Measurements from ENCODE around the gene DLG4.
"Not testable (repeated sequence)": the region's sequence is repeated elsewhere in the genome, so short reads cannot be mapped to it uniquely, and the experiment has no call there.

Gene DLG4

DNA sequence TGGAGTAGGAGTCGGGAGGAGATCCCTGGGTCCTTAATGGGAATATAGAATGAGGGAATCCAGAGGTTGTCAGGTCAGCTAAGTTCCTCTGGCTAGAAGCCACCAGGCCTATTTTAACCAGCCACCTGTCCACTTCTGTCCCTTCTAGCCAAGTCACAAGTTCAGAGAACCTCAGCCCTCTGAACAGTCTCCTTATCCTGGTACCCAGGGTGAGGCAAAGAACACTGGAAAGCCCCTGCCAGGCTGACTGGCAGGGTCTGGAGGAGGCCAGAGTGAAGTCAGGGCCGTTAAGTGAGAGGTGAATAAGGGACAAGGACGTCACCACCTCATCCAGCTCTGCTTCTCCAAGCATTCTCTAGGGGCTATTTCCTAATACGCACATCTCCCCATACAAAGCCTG, 29.2 kb upstream of the DLG4 start:
- DNase-seq = no peak

DNA sequence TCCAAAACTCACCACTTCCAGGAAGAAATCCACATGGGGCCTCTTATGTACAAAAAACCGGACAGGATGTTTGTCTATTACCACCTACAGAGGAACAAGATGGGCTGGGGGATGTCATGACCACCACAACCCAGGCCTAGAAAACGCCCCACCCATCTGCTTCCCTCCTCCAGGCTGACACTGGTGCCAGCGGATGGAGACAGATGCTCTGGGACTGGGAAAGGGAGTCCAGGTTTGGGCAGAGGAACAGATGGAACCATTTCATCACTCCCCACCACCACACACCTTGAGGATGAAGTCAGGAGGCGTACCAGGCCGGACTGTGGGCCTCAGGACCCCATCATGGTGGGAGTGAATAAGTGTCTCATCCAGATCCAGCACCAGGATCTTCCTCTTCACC, 27.1 kb upstream of the DLG4 start:
- no peak for DNase-seq

DNA sequence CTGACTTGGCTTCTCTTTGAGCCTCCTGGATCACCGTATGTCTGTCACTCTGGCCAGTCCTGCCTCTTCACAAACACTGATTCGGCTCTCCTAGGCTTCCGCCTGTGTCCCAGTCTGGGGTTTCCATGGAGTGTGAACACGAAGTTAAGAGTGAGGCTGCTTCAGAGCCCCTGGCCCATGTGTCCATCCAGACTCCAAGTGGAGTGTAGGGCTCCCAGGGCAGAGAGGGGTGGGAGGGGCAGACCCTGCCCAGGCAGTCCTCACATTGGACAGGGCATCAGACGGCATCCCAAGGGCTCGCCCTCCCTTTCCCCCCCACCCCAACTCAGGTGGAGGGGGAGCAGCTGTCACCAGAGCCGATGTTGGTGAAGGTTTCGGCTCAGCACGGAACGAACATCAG, 24.2 kb upstream of the DLG4 start:
- DNase-seq = not testable (repeated sequence)

DNA sequence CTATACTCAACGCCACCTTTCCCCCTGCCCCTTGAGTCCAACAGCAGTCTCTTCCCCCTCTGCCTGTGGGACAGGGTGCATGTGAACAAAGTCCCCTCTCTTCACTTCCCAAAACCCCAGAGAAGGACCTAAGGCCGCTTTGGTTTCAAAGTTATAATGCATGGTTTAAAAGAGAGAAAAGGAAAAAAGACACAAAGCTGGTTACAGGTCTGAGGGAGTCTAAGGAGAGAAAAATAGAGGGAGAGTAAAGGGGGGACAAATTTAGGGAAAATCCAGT, 23.8 kb upstream of the DLG4 start:
- no peak for DNase-seq

DNA sequence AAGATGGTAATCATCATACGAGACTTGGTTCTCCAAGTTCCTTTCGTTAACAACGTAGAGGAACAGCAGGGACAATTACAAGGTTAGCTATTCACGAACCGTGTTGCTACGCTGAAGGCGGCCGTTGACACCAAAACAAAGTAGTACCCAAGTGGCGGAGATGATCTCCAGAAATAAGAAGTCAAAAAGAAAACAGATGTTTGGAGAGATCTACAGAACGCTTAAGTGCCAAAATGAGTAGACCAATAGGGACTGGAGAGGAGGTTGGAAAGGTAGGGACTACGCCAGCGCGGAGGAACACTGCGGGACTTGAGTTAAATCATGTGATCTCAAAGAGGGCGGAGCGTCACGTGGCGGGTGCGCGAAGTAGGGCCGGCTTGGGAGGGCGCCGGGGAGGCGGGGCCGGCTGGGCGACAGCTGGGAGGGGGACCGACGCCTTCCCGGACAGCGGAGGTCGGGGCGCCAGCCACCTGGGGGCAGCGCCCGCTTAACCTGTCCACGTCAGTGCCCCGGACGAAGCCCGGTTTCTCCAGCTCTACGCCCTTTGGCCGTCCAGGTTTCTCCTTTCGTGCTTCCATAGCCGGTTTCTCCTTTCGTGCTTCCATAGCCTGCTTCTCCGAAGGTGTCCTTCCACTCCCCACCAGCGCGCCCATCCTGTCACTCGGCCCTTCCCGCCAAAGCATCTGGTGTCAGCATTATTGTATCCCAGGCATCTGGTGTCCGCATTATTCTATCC, 23.2 kb upstream of the DLG4 start:
- peak; percentile 81 for DNase-seq

DNA sequence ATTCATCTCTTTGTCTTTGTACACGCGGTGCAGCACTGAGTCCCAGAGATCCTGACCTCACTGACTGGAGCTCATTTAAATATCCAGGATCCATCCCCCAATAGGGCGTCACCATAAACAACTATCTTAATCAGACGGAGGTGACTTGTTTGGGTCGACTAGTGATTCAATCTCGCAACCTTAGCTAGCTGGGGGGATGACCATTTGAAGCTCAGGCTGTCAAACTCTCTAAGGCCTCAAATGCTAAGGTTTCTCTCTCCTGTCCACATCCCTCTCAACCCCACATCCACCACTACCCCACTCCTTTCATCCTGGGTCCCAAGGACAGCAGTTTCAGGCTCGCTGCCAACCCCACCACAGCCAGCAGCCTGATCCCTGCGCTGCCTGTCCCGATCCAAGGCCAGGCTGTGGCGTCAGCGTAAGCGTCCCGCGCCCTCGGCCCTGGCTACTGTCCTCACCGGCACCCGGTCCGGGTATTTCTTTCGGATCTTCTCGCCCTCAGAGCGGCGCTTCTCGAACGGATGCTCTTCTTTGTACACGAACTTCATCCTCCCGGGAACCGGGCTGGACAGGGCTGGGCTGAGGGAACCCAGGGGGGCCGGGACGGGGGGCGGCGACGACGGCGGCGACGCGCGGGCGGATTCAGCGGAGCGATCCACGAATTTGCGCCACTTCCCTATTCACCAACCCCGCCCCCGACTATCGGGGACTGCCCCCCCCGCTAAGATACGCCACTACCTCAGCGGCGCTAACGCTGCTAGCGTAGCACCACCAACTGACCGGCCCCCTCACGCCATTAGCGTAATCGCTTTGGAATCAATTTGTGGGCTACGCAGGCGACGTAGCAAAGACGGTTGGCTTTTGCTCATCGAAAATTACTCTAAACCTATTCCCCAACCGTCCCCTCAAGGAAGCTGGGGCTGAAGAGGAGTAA, 22.4 kb upstream of the DLG4 start, which contains the start of gene GABARAP:
Gene GABARAP, minus strand, starts transcription at position 667 of the 934 bp plus-strand sequence. Its CDS starts 119 bp downstream, at position 548.
- DNase-seq = peak; percentile 63

DNA sequence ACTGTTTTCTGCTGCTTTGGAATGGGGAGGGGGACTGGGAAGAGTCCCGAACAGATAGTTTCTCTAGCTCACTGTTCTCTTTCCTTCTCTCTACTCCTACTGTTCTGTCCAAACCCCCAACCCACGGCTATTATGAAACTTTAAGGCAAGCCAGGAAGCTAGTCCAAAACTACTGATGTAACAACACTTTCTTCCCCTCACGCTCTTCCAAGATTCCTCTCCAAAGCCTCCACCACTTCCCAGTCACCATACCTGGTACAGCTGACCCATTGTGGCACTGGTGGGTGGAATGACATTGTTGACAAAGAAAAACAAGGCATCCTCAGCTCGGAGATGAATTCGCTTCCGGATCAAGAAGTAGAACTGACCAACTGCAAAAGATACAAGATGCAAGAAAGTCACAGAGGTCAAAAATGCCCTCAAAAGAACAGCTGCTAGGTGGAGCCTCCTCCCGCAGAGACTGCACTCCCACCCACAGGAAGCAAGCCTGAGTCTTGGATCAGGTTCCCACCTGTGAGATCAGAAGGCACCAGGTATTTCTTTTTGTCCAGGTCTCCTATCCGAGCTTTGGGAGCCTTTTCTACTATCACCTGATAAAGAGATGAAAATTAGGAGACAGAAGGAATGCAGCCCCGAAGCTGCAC, 21.6 kb upstream of the DLG4 start:
- no peak for DNase-seq

DNA sequence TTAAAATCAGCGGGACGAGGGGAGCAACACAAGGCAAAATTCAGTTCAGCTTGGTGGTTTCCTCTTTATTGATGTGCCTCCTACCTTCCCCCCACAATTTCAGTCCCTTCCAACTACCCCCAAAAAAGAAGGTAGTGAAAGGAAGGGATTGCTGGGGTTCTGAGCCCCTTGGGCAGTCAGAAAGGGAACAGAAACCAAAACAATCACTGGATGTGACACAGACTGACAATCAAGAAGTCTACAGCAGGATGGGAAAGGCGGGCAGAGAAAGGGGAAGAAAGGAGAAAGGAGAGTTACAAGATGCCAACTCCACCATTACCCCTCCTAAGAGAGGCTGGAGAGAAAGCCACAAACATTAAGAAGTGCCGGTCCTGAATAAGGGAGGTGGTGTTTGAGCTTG, 20.7 kb upstream of the DLG4 start:
- DNase-seq = no peak

DNA sequence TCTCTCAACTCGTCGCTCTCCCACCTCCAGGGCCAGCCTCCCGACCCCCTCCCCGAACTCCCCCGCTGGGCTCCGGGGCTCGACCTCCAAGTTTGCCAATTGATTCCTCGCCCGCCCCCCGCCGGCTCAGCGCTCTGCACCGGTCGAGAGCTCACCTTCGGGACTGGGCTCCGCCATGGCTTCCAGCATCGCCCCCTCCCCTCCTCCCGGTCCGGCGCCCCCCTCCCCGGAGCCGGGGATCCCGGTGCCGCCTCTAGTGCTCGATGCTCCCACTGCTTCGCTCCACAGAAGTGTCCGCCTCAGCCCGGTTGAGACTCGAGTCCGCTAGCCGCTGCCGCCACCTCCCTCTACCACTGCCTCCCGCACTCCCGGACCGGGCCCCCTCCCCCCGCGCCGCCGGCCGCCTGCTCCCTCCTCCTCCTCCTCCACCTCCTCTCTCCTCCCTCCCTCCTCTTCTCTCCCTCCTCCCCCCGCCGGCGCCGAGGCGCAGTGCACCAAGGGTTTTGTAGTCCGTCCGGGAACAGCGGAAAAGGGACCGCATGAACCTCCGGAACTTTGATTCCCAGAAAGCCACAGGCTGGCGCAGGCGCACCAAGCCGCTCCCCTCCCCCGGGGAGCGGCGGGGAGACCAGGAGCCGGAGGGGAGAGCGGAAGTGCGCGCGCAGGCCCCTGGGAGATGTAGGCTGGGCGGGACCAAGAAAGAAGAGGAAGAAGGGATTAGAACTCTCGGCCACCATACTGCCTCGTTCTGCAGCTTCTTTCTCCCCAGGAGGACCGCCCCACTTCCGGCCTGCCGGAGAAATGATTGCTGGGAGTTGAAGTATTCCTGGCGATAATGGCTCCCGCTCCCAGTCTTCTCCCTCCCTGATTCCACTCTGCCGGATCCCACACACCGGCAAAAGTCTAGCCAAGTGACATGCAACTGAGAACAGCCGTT, 19.7 kb upstream of the DLG4 start, which contains the start of gene PHF23:
Gene PHF23, minus strand, starts transcription at position 367 of the 937 bp plus-strand sequence. Its CDS starts 178 bp downstream, at position 189.
- peak; percentile 97 for DNase-seq

DNA sequence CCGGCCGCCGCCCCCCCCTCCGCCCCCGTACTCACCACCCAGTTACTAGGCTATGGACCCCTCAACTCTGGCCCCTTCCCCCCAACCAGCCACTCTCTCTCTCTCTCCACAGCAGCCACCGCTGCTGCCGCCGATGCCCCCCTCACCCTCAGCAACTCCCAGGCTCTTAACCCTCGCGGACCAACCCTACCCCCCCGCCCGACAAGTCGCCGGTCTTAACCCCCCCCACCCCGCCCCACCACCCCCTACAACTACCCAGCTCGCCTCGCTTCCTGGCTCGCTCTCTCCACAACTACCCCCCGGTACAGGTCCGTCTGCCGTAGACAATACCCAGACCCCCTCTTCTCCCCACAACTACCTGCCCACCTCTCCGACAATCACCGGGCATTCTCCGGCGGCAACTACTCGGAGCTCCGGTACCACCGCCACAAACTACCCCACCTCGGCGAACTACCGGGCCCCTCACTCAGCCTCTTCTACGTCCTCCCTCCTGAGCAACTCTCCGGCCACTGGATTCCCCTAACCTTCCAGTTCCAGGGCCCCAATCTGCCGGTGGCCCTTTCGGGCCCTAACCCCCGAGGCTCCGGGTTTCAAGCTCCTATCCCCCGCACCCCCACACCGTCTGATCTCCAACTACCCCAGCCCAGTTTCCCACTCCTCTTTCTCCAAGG, 18.9 kb upstream of the DLG4 start:
- DNase-seq = no peak

DNA sequence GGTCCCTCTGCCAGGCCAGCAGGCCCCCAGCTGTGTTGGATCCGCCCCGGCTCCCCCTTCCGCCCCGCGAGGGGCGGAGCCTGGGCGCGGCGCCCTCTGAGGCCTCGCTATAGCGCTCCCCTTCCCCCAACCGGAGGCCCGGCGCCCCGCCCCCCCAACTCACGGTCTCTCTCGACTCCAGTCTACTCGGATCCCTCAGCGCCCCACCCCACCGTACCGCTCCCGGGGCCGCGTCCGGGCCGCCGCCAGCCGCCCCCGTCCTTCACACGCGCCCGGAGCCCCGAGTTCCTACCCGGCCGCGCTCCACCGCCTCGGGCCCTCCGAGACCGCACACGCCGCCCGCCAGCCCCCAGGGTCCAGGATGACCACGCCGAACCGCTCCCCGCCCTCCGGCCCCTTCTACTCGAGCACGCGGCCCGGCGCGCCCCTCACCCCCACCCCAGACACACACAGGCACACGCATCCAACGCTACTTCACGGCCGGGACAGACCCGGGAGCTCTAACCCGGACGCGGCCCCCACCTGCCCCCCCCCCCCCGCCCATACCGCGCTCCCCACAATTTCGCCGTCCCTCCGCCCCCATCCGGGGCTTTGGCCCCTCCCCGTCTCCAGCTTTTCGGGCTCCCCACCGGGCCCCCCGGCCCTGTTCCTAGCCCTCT, 18.3 kb upstream of the DLG4 start:
- DNase-seq = no peak

DNA sequence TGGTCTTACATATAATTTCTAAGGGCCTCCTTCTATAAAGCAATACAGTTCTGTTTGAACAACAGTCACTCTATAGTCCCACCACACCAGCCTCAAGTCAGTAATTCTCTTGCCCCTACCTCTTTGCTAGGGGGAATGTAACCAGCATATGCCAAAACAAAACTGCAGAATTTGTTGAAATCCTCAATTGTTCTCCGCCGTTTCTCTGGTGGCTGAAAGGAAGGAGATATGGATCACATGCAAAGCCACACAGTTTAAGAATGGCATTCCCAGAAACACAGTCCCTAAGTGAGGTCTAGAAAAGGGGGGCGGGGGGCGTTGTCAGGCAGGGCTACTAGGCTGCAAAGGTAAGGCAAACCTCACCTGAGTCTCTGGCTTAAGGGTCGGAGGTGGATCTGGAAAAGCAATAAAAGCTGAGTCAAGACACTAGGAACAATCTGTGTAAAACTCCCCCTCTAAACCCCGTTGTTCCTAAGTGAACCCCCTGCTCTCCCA, 17.7 kb upstream of the DLG4 start:
- DNase-seq = no peak

DNA sequence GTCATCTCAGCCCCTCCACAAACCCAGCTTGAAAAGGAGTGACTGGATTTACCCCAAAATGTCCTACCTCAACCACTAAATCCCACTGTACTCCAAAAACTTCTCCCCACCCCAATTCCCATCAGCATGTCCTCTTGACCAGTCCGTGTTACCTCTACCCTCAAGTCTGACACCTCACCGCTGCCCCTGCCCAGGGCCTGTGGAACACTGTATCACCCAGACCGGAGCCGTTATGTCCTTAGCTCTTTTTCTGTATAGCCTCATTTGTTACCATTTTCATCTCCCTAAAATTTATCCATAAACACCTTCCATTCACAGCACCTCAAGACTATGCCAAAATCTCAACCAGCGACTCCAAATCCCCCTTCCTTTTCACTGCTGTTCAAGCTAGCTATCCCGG, 17.2 kb upstream of the DLG4 start:
- DNase-seq = no peak

DNA sequence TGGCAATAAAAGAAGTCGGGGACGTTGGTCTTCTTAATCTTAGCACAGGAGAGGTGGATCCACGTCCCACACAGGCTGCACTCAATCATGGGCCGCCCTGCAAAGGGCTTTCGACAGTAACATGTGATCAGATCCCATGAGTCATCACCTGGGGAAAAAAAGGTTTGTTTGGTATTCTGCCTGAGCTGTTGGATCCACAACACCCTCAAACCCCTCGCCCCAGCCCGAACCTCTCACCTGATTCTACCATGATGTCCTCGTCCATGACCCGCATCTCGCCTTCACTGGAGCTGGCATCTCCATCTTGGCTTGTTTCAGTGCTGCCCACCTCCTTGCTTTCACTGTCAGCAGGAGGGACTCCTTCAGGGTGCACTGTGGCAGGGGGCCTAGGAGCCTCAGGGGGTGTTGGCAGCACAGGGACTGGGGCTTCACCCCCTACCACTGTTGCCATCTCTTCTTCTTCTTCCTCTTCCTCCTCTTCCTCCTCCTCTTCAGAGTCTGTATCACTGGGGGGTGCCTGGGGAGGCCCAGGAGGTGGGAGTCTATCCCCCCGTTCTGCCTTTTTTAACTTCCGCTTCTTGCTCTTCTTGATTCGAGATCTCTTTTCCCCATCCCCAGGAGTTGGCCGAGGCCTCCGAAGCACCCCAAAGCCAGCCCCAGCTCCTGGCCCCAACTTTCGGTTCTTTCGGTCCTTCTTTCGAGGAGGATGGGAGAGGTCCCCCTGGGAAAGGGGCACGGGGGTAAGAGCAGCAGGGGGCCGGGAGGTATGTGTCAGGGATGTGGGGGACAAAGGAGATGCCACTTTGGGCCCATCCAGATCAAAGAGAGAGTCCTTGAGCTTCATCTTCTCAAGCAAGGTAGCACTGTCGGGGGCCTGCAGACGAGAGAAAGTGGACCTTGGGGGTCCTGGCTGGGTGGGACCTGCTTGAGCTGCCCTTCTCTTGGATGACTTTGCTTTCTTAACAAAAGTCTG, 16.3 kb upstream of the DLG4 start:
- no peak for DNase-seq

DNA sequence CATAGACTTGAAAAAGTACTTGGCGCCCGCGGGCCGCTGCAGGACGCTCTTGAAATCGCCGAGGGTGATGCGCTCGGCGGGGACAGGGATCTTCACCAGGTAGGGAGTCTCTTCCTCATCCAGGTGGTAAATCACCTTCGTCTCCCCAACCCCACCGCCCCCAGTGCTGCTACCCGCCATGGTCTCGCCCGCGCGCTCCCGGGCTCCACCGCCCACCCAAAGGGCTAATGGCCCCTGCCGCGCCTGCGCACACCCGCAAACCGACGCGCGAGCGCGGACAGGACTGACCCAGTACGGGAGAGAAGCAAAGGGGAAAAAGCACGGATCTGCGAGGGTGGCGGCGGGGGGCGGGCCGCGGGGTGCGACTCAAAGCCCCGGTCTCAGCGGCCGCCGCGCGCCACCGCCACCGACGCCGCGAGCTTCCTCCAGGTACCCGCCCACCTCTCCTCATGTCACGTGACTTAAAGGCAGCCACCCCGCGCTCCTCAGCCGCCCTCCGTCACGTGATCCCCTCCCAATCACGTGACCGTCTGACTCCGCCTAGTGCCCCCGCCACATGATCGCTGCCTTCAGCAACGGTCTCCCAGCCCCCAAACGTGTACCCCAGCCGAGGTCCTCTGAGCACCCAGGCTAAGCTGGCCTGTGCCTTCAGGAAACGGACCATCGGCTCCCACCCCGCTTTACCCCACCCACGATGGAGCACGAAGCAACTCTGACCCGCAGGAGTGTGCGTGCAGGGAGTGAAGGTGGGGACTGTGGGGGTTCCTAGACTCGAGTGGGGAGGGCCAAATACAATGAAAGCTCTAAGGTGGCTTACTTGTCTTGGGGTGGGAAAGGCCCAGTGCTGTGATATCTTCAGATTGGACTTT, 14.7 kb upstream of the DLG4 start, which contains the start of gene DVL2:
Gene DVL2, minus strand, starts transcription at position 435 of the 869 bp plus-strand sequence. Its CDS starts 255 bp downstream, at position 180.
- peak; percentile 59 for DNase-seq

DNA sequence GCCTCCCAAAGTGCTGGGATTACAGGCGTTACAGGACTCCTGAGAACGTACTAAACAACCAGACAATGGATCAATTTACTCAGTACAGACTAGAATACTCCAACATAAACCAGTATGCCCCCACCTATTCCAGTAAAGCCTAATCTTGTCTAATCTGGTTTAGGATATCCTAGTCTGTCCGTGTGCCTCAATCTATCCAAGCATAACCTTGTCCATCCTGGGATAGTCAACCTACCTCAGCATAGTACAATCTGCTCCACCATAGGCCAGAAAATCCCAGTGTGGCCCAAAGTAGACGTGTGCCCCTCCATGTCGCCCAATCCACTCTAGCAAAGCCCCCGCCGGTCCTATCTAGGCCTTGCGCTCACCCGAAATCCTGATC, 14.1 kb upstream of the DLG4 start:
- no peak for DNase-seq

DNA sequence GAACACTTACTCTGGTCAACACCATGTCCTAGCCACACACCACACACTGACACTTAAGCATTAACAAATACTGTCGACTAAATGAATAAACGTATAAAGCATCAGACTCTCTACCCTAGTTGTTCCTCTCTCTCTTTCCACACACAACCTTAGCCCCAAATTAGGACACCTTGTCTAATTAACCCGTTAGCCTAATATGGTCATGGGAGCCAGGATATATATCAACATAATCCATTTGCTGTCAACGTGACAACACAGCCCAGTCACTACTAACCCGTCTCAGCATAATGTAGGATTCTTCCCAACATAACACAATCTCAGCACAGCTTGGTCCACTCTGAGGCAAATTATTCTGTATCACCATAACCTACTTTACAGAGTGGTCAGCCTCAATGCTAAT, 12.5 kb upstream of the DLG4 start:
- no peak for DNase-seq

DNA sequence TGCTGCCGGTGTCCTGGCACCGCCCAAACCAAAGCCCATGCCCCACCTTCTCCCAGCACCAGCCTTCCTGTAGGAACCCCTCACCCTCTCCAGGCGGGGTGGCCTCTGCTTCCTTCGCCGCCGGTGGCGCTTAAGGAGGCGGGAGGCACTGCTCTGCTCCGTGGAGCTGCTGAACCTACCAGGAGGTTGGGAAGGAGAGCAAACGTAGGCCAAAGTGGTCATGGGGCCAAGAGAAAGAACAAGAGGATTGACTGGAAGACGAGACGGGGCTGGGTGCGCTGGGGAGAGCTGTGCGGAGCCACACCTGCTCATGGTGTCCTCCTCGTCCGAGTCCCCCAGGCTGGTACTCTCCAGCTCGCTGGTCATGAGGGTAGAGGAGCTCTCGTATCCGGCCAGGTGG, 9.9 kb upstream of the DLG4 start:
- no peak for DNase-seq

DNA sequence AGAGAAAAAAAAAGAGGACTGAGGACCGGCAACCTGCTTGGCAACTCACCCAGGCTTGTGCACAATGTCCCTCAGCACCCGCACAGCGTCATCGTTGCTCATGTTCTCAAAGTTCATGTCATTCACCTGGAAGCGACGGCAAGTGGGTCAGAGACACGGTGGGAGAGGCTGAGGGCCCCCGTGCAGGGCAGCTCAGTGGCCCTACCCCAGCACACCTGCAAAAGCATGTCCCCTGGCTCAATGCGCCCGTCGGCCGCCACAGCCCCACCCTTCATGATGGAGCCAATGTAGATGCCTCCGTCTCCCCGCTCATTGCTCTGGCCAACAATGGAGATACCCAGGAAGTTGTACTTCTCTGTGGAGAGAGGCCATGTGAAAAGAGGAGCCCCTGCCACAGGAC, 9.3 kb upstream of the DLG4 start:
- no peak for DNase-seq
